GM18508 (cell line): ENCODE results near the gene IGLL5.
"Not testable (repeated sequence)": the region's sequence is repeated elsewhere in the genome, so short reads cannot be mapped to it uniquely, and the experiment has no call there.

Experiments used
- ATAC-seq: cut with Tn5 transposase; IDR thresholded peaks from one replicate; pipeline ENCODE4 v1.9.1; 2021; ENCODE audit warnings: moderate number of reproducible peaks; ENCODE audit not compliant: insufficient read depth, unreplicated experiment

The IGLL5 gene

GRCh38 chr22:22911327-22912134, 23.9 kb downstream of the IGLL5 start:
- ATAC-seq = no peak

- ATAC-seq = no peak
These were observed 24.7 kb downstream of the IGLL5 start for GRCh38 chr22:22912135-22912987.

GRCh38 chr22:22912988-22913253, 25.3 kb downstream of the IGLL5 start:
- no peak for ATAC-seq

GRCh38 chr22:22913989-22914388, 26.4 kb downstream of the IGLL5 start:
- ATAC-seq = no peak

GRCh38 chr22:22914726-22915669, 27.4 kb downstream of the IGLL5 start:
- no peak for ATAC-seq

- ATAC-seq = no peak
These were observed 28.0 kb downstream of the IGLL5 start for GRCh38 chr22:22915670-22916035.

- ATAC-seq = no peak
These were observed 28.8 kb downstream of the IGLL5 start for GRCh38 chr22:22916215-22916951.

GRCh38 chr22:22916952-22917290, 29.3 kb downstream of the IGLL5 start:
- no peak for ATAC-seq

GRCh38 chr22:22917377-22917776, 29.8 kb downstream of the IGLL5 start:
- ATAC-seq = no peak

- ATAC-seq = no peak
These were observed 30.8 kb downstream of the IGLL5 start for GRCh38 chr22:22918297-22918965.

- ATAC-seq = no peak
These were observed 31.4 kb downstream of the IGLL5 start for GRCh38 chr22:22919041-22919440.

GRCh38 chr22:22920104-22920654, 32.6 kb downstream of the IGLL5 start:
- no peak for ATAC-seq

- ATAC-seq = no peak
These were observed 33.4 kb downstream of the IGLL5 start for GRCh38 chr22:22920910-22921550.

GRCh38 chr22:22921575-22921974, 34.0 kb downstream of the IGLL5 start:
- ATAC-seq = no peak

- not testable (repeated sequence) for ATAC-seq
These were observed 34.7 kb downstream of the IGLL5 start for GRCh38 chr22:22922092-22922953.

- no peak for ATAC-seq
These were observed 35.3 kb downstream of the IGLL5 start for GRCh38 chr22:22922954-22923319.

GRCh38 chr22:22923379-22923778, 35.8 kb downstream of the IGLL5 start:
- no peak for ATAC-seq

- no peak for ATAC-seq
These were observed 36.3 kb downstream of the IGLL5 start for GRCh38 chr22:22923930-22924329.
